K562 (cell line): ENCODE measurements around the gene CDC23. TPM values are rescaled to one million over a fixed set of nuclear protein-coding genes. Genes with fewer than 3 reads are reported as not detected.

Source experiments
- ATAC-seq: fragments of 200-7000 bp; cut with Tn5 transposase; 3 replicates; pipeline ENCODE4 v1.9.1; 2020; ENCODE audit warnings: moderate library complexity
- BruUV-seq: library from RNA; stranded (reverse); fragments of 400-500 nt; replicated peaks from 2 replicates; lab custom pipeline; 2021; lab: Mats Ljungman, UMichigan
- CTCF ChIA-PET: fragments of 300-600 bp; formaldehyde crosslinking; extraction: SDS; loops from one replicate; lab custom pipeline; 2021; ENCODE audit warnings: low intra/inter-chr PET ratio; lab: Yijun Ruan, JAX
- POLR2A ChIA-PET: fragments of 300-600, 350-650 bp; sonication (Branson Sonifier 250); formaldehyde crosslinking; extraction: SDS; loops from one replicate; lab custom pipeline; 2021; ENCODE audit warnings: antibody characterized with exemption, inconsistent platforms; lab: Yijun Ruan, JAX
- DNase-seq, 4 experiments: peaks; one replicate each; pipeline versions ENCODE4 v3.0.0 to v3.0.0-alpha.2; 2011 to 2018; ENCODE audit warnings: low spot score in 3 of 4, mixed read lengths in 3 of 4; ENCODE audit errors: extremely low read depth in 1 of 4
- FAIRE-seq: peaks from 2 replicates; lab custom pipeline; 2011; peaks lifted over from hg19 to GRCh38; lab: Jason Lieb, UNC
- H2AFZ ChIP-seq: 2 replicates; pipeline ENCODE4 v1.6.0; 2011; ENCODE audit warnings: low read depth, low read length, control low read depth, inconsistent platforms
- H3K27ac ChIP-seq: fragments of 200-600 bp; 3 replicates; pipeline ENCODE4 v1.8.0; 2011; ENCODE audit warnings: low read depth, mild to moderate bottlenecking, control low read depth, inconsistent platforms, low read length, moderate library complexity, mixed read lengths; ENCODE audit errors: extremely low read depth
- H3K27me3 ChIP-seq, 2 experiments: fragments of 300-600 bp in 1 of 2; 2 replicates in 1 of 2; 3 replicates in 1 of 2; pipeline versions ENCODE4 v1.6.0 to v1.8.0; 2011; ENCODE audit warnings: inconsistent platforms in 2 of 2, low read length in 2 of 2, mild to moderate bottlenecking in 1 of 2, mixed read lengths in 1 of 2, moderate library complexity in 1 of 2; ENCODE audit not compliant: control insufficient read depth in 2 of 2, insufficient read depth in 2 of 2
- H3K36me3 ChIP-seq: fragments of 300-600 bp; 3 replicates; pipeline ENCODE4 v1.8.0; 2011; ENCODE audit warnings: mild to moderate bottlenecking, low read length, inconsistent platforms; ENCODE audit not compliant: control insufficient read depth, insufficient read depth
- H3K4me1 ChIP-seq, 2 experiments: fragments of 200-600 bp in 1 of 2; replicated peaks in 1 of 2; 2 replicates in 1 of 2; 3 replicates in 1 of 2; pipeline versions ENCODE4 v1.5.1 to v1.8.0; 2011; ENCODE audit warnings: inconsistent platforms in 2 of 2, low read length in 2 of 2, mild to moderate bottlenecking in 1 of 2, mixed read lengths in 1 of 2, moderate library complexity in 1 of 2; ENCODE audit not compliant: control insufficient read depth in 2 of 2, insufficient read depth in 2 of 2
- H3K4me2 ChIP-seq: 2 replicates; pipeline ENCODE4 v1.6.1; 2011; ENCODE audit warnings: low read length, control low read depth, inconsistent platforms, mixed read lengths; ENCODE audit not compliant: insufficient read depth
- H3K4me3 ChIP-seq: fragments of 200-600 bp; sonication (generic), shearing (Covaris generic); 2 replicates; pipeline ENCODE4 v1.5.1; 2016; ENCODE audit warnings: control low read depth, inconsistent platforms
- H3K79me2 ChIP-seq: fragments of 200-600 bp; 3 replicates; pipeline ENCODE4 v1.8.0; 2011; ENCODE audit warnings: low read length, inconsistent platforms; ENCODE audit not compliant: control insufficient read depth, insufficient read depth
- H3K9ac ChIP-seq, 2 experiments: 2 replicates each; pipeline versions ENCODE4 v1.6.0 to v1.6.1; 2011; ENCODE audit warnings: low read depth in 2 of 2, low read length in 2 of 2, control low read depth in 1 of 2, inconsistent platforms in 1 of 2, mild to moderate bottlenecking in 1 of 2, mixed read lengths in 1 of 2; ENCODE audit not compliant: insufficient read depth in 1 of 2
- H3K9me1 ChIP-seq: one replicate; pipeline ENCODE4 v1.6.0; 2011; ENCODE audit warnings: inconsistent platforms, mild to moderate bottlenecking, low read length, moderate library complexity; ENCODE audit not compliant: control insufficient read depth, insufficient read depth
- H3K9me3 ChIP-seq: replicated peaks from 2 replicates; pipeline ENCODE4 v1.5.1; 2011; ENCODE audit warnings: low read depth, low read length, inconsistent platforms; ENCODE audit not compliant: control insufficient read depth, insufficient read depth
- H4K20me1 ChIP-seq: replicated peaks from 2 replicates; pipeline ENCODE4 v1.6.1; 2011; ENCODE audit warnings: low read length, inconsistent platforms, mixed read lengths; ENCODE audit not compliant: control insufficient read depth, insufficient read depth
- ARID4B ChIP-seq: sonication (generic); formaldehyde crosslinking; IDR thresholded peaks from 2 replicates; pipeline ENCODE4 v1.8.0; 2022; ENCODE audit warnings: mild to moderate bottlenecking, missing genetic modification reagents
- CCAR2 ChIP-seq: fragments of 200-400 bp; formaldehyde crosslinking; IDR thresholded peaks from 2 replicates; pipeline ENCODE4 v1.6.1; 2017; ENCODE audit warnings: mild to moderate bottlenecking, low read depth, low read length
- EP300 ChIP-seq: IDR thresholded peaks from 2 replicates; pipeline ENCODE4 v1.6.1; 2012; ENCODE audit warnings: low read length, improper control_type of control experiment
- HEY1 ChIP-seq: fragments of 250-450 bp; sonication (Bioruptor Pico); IDR thresholded peaks from 2 replicates; pipeline ENCODE4 v1.5.0; 2020; ENCODE audit warnings: mild to moderate bottlenecking, moderate library complexity, borderline replicate concordance
- KAT7 ChIP-seq: sonication (generic); formaldehyde crosslinking; IDR thresholded peaks from 2 replicates; pipeline ENCODE4 v1.8.0; 2022; ENCODE audit warnings: missing genetic modification reagents, mild to moderate bottlenecking, borderline replicate concordance
- PREB ChIP-seq: sonication (generic); formaldehyde crosslinking; IDR thresholded peaks from 2 replicates; pipeline ENCODE4 v1.8.1; 2023; ENCODE audit warnings: mild to moderate bottlenecking, missing genetic modification reagents
- TAL1 ChIP-seq: fragments of 450-650 bp; IDR thresholded peaks from 2 replicates; pipeline ENCODE4 v1.6.1; 2016; ENCODE audit warnings: mild to moderate bottlenecking
- ZNF395 ChIP-seq: fragments of 200-800 bp; sonication (Bioruptor generic); IDR thresholded peaks from 2 replicates; pipeline ENCODE4 v1.6.1; 2017; ENCODE audit warnings: missing genetic modification characterization, missing compliant biosample characterization
- WGBS: fragments of 100-300 bp; shearing (Covaris generic); methylation state at CpG from one replicate; pipeline ENCODE4 v1.1.6; 2016; ENCODE audit warnings: low coverage, mixed read lengths; ENCODE audit not compliant: insufficient coverage; ENCODE audit errors: missing lambda C conversion rate; 5-methylcytosine and 5-hydroxymethylcytosine counted together
- in situ Hi-C: fragments of 300-500 bp; cut with MboI; formaldehyde crosslinking; loops from 4 replicates; pipeline ENCODE4 v1.15.0; 2018; ENCODE audit warnings: inconsistent platforms, mixed read lengths
- intact Hi-C: fragments of 100-400 bp; cut with micrococcal nuclease; formaldehyde crosslinking; loops from 2 replicates; pipeline ENCODE4 v1.14.2; 2022
- polyA plus RNA-seq, 8 experiments: library from polyadenylated mRNA; depleted of rRNA in 4 of 8; stranded (reverse) in 5 of 8; unstranded in 3 of 8; fragments of >200 nt; fragmentation: Nextera tagmentation in 2 of 8; fragmentation: Illumina TruSeq in 1 of 8; extraction: Ambion mirVana in 2 of 8; extraction: Trizol in 1 of 8; gene quantifications; 2 replicates each; pipeline versions ENCODE4 v1.2.1 to v1.2.3, GENCODE V29; 2011 to 2014; ENCODE audit warnings: inconsistent platforms in 1 of 8, missing spikeins in 1 of 8
- total RNA-seq, 7 experiments: library from RNA; depleted of rRNA in 6 of 7; stranded (reverse); fragments of >200 nt in 6 of 7; fragmentation: Illumina TruSeq in 2 of 7; extraction: Trizol in 2 of 7; gene quantifications; 2 replicates each; pipeline versions ENCODE4 v1.2.1 to v1.2.3, GENCODE V29; 2011 to 2021; ENCODE audit warnings: low replicate concordance in 1 of 7

Gene CDC23
- total and polyA plus RNA-seq, 9 of the 15 experiments (the other 6 are each of a cell fraction or from before 2014, with no cell fraction given), result 34.5 to 157 (median 65.5) TPM

GRCh38 chr5:138179277-138179857 is 33.8 kb downstream of the CDC23 start:
- DNase-seq, result peak in 2 of 4 experiments; percentile 22 to 34
- Histone ChIP-seq H3K4me3 (peak overlapping the region; percentile 63), H3K9ac (peak overlapping the region; percentile 90 to 97), H3K27ac (peak overlapping the region; percentile 99), H3K36me3 (peaks cover 60% of the 10 kb centered on the region), H3K4me1 (peaks cover 0 to 5% of the 10 kb centered on the region in 2 experiments; a peak in 1 of 5 replicates), H2AFZ (peak overlapping the region; percentile 99), H3K4me2 (peak overlapping the region; percentile 95), H3K9me3 (no peaks in the 10 kb centered on the region), H3K79me2 (peaks cover 53% of the 10 kb centered on the region), H3K27me3 (no peaks in the 10 kb centered on the region), H3K9me1 (no peaks in the 10 kb centered on the region), H4K20me1 (no peaks in the 10 kb centered on the region)
- in situ Hi-C loops, result loop anchor here (25.0 kb wide), 1 partner anchor 233 kb away; no protein-coding TSS in a partner anchor
- CTCF ChIA-PET, result interaction anchor here (0.5 to 2.2 kb wide), 5 partner anchors 42 to 325 kb away, joined by 3 to 10 read pairs (median 3); no protein-coding TSS in a partner anchor
- WGBS, result 1% methylated on average over 23 of the region's 23 CpGs
- ATAC-seq, result peak; percentile 18
- no peak for FAIRE-seq
- intact Hi-C loops, result no loop called here
- BruUV-seq, result TSS peak; percentile 68
- POLR2A ChIA-PET, result interaction anchor here (0.6 to 4.6 kb wide), 26 partner anchors 9 to 1561 kb away, joined by 3 to 34 read pairs (median 3); partner anchors contain the start of genes CDC23 and FAM53C
- TF ChIP-seq PREB, result no peak
- no peak for TF ChIP-seq ZNF395
- TF ChIP-seq HEY1, result no peak
- no peak for TF ChIP-seq EP300
- no peak for TF ChIP-seq KAT7 (CRISPR knock-in tag)
- TF ChIP-seq CCAR2, result no peak
- no peak for TF ChIP-seq ARID4B (CRISPR knock-in tag)
- no peak for TF ChIP-seq TAL1
